Mesothelial cell of epicardium (in vitro differentiated cells): ENCODE data around the gene KCNA5. TPM values are rescaled to one million over a fixed set of nuclear protein-coding genes. Genes with fewer than 3 reads are reported as not detected.

Source experiments
- DNase-seq, 2 experiments: peaks; one replicate each; pipeline ENCODE4 v3.0.0; 2021; ENCODE audit warnings: low spot score in 2 of 2; ENCODE audit not compliant: unreplicated experiment in 2 of 2
- H3K27ac Mint-ChIP-seq: 2 replicates; pipeline ENCODE4 v1.8.0; 2021; ENCODE audit warnings: mixed read lengths
- H3K27me3 Mint-ChIP-seq: 2 replicates; pipeline ENCODE4 v1.8.0; 2021; ENCODE audit warnings: low read depth, mixed read lengths
- H3K36me3 Mint-ChIP-seq: 2 replicates; pipeline ENCODE4 v1.8.0; 2021; ENCODE audit warnings: mixed read lengths
- H3K4me1 Mint-ChIP-seq: 2 replicates; pipeline ENCODE4 v1.8.0; 2021; ENCODE audit warnings: mixed read lengths
- H3K4me3 Mint-ChIP-seq: 2 replicates; pipeline ENCODE4 v1.8.0; 2021; ENCODE audit warnings: mild to moderate bottlenecking, moderate library complexity, mixed read lengths
- H3K9me3 Mint-ChIP-seq: 2 replicates; pipeline ENCODE4 v1.8.0; 2021; ENCODE audit warnings: mixed read lengths
- total RNA-seq: library from RNA; stranded (reverse); gene quantifications from 3 replicates; pipeline ENCODE4 v1.2.1, GENCODE V29; 2021
- TF ChIP-seq, protein P1 (sequence below): fragments of 200-600 bp; sonication (generic); IDR thresholded peaks from one replicate; pipeline ENCODE4 v1.5.0; 2021; ENCODE audit warnings: antibody characterized with exemption; ENCODE audit not compliant: unreplicated experiment

The KCNA5 gene
- total RNA-seq, 1 donor from 2014 or later: 0.80 TPM

DNA sequence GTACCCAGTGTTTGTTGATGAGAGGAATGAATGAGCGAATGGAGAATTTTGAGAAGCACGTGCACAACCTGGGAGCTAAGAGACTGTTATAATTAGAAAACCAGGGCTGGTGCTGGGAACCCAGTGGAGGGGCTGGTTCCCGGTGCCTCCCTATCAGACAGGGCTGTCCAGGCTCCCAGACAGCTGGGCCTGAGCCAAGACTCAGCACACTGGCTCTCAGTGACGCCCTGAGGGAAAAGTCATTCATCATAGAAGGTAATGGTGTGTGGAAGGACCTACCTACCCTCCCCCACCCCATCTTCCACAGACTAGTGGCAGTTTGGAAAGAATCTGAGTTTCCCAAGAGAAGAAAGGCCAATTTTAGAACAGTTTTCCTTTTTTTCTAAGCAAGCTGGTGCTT lies 34.7 kb downstream of the KCNA5 start:
- Mint-ChIP-seq H3K27ac (peak overlapping the region; percentile 65), H3K4me3 (no peak overlapping the region), H3K36me3 (no peaks in the 10 kb centered on the region), H3K9me3 (no peaks in the 10 kb centered on the region), H3K4me1 (peaks cover 54% of the 10 kb centered on the region), H3K27me3 (peaks cover under 1% of the 10 kb centered on the region)
- peak; percentile 53 to 71 for DNase-seq
- TF ChIP-seq, protein P1, sequence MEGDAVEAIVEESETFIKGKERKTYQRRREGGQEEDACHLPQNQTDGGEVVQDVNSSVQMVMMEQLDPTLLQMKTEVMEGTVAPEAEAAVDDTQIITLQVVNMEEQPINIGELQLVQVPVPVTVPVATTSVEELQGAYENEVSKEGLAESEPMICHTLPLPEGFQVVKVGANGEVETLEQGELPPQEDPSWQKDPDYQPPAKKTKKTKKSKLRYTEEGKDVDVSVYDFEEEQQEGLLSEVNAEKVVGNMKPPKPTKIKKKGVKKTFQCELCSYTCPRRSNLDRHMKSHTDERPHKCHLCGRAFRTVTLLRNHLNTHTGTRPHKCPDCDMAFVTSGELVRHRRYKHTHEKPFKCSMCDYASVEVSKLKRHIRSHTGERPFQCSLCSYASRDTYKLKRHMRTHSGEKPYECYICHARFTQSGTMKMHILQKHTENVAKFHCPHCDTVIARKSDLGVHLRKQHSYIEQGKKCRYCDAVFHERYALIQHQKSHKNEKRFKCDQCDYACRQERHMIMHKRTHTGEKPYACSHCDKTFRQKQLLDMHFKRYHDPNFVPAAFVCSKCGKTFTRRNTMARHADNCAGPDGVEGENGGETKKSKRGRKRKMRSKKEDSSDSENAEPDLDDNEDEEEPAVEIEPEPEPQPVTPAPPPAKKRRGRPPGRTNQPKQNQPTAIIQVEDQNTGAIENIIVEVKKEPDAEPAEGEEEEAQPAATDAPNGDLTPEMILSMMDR: no peak

- no peaks in the 10 kb centered on the region for H3K9me3 Mint-ChIP-seq
- TF ChIP-seq, protein P1: no peak
- H3K27me3 Mint-ChIP-seq: peaks cover 12% of the 10 kb centered on the region
- no peak overlapping the region for H3K27ac Mint-ChIP-seq
- H3K4me1 Mint-ChIP-seq: peaks cover 56% of the 10 kb centered on the region
- DNase-seq: no peak
- no peak overlapping the region for H3K4me3 Mint-ChIP-seq
- no peaks in the 10 kb centered on the region for H3K36me3 Mint-ChIP-seq
These were observed 37.3 kb downstream of the KCNA5 start for GRCh38 chr12:5081016-5081415.

DNA sequence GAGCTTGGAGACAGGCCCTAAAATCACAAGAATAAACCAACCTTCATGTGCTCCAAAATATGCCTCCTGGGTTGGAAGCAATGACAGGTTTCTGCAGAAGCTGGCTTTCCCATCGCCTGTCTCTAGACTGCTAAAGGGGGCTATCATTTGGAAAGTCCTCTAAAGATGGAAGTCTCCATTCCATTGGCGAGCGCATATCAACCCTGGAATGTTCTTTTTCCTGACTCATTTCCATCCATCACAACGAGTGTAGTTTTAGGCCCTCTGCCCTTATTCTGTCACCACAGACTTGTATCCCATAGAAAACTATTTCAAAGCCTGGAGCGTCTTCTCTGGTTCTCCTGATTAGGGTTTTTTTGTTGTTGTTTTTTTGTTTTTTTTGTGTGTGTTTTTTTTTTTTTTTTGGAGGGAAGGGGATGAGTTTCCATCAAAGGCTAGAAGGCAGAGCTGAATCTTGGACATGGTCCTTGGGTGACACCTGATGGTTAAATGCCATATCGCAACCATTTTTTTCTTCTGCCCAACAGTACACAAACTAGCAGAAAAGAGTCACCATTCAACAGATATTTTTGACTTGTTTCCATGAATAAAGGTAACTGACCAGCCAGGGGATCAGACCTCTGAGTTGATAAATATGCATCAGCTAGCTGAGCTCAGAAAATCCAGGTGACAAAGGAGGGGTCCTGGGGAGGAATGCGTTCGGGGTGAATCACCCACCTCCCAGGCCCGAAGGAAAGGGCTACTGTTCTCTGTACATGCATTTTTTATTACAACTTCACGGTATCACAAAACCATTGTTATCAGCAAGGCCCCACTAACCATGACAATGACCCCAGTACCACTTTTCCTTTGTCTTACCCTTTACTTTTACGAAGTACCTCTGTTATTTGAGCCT lies 40.5 kb downstream of the KCNA5 start:
- Mint-ChIP-seq H3K9me3 (no peaks in the 10 kb centered on the region), H3K4me3 (no peak overlapping the region), H3K27me3 (peaks cover 22% of the 10 kb centered on the region), H3K27ac (no peak overlapping the region), H3K4me1 (peaks cover 27% of the 10 kb centered on the region), H3K36me3 (no peaks in the 10 kb centered on the region)
- peak in 1 of 2 experiments; percentile 51 for DNase-seq
- TF ChIP-seq, protein P1: peak; percentile 70

GRCh38 chr12:5085896-5086295 lies 42.2 kb downstream of the KCNA5 start:
- peaks cover 16% of the 10 kb centered on the region for H3K4me1 Mint-ChIP-seq
- no peak overlapping the region for H3K27ac Mint-ChIP-seq
- no peak overlapping the region for H3K4me3 Mint-ChIP-seq
- no peaks in the 10 kb centered on the region for H3K9me3 Mint-ChIP-seq
- no peak for DNase-seq
- TF ChIP-seq, protein P1: no peak
- H3K27me3 Mint-ChIP-seq: peaks cover 22% of the 10 kb centered on the region
- no peaks in the 10 kb centered on the region for H3K36me3 Mint-ChIP-seq

DNA sequence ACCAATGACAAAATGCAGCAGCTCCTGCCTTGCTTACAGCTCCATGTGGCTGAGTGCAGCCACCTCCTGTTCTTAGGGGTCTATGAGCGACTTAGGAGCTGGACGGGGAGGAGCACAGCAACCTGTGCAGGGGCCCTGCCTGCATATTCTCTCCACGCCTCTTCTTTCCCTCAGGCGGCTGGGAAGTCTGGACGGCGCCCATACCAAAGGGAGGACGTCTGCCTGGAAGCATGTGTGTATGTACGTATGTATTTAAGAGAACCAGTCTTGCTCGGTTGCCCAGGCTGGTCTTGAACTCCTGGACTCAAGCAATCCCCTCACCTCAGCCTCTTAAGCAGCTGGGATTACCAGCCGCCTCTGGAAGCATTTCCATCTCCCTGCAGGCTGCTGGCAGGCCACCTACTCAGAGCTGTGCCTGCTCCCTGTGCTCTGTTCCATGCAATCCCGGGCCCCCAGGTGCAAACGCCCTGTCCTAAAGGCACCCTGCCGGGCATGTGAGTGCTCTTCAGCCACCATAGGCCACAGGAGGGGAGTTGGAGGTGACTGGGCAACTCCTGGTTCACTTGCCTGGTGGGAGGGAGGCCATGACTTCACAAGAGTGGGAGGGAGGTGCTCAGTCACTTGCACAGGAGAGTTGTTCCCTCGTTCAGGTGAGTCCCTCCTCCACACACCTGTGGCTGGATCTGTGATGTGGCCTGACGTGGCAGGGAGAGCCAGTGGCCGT lies 44.3 kb downstream of the KCNA5 start:
- DNase-seq: no peak
- no peaks in the 10 kb centered on the region for H3K36me3 Mint-ChIP-seq
- TF ChIP-seq, protein P1: no peak
- H3K4me3 Mint-ChIP-seq: no peak overlapping the region
- H3K27ac Mint-ChIP-seq: no peak overlapping the region
- H3K9me3 Mint-ChIP-seq: no peaks in the 10 kb centered on the region
- peaks cover 22% of the 10 kb centered on the region for H3K27me3 Mint-ChIP-seq
- H3K4me1 Mint-ChIP-seq: peaks cover 2% of the 10 kb centered on the region
